Suppressor macrophage treated with lipopolysaccharide for 4 hours (primary cell): ENCODE measurements around the gene FEM1A.
A peak's percentile ranks its signal among the peaks of the same experiment; 100 is the strongest.
"Not testable (repeated sequence)": the region's sequence is repeated elsewhere in the genome, so short reads cannot be mapped to it uniquely, and the experiment has no call there.

Experiments
- DNase-seq: peaks from one replicate; pipeline ENCODE4 v3.0.0-alpha.2; 2020

Gene FEM1A

GRCh38 chr19:4791183-4792018 is at the start of gene FEM1A:
Gene FEM1A (plus strand): TSS chr19:4791734. CDS start chr19:4791855, 121 bp downstream.
- peak; percentile 100 for DNase-seq

GRCh38 chr19:4742723-4743646 is 48.5 kb upstream of the FEM1A start:
- DNase-seq = no peak

- peak; percentile 83 for DNase-seq
Observed at GRCh38 chr19:4744451-4745174, 46.9 kb upstream of the FEM1A start.

- not testable (repeated sequence) for DNase-seq
Observed at GRCh38 chr19:4745175-4745574, 46.4 kb upstream of the FEM1A start.

GRCh38 chr19:4745986-4746385 is 45.5 kb upstream of the FEM1A start:
- DNase-seq = no peak

GRCh38 chr19:4748185-4748584 is 43.3 kb upstream of the FEM1A start:
- DNase-seq = no peak

- no peak for DNase-seq
Observed at GRCh38 chr19:4748589-4748988, 42.9 kb upstream of the FEM1A start.

- DNase-seq = no peak
Observed at GRCh38 chr19:4749870-4750590, 41.5 kb upstream of the FEM1A start.

GRCh38 chr19:4754248-4754647 is 37.3 kb upstream of the FEM1A start:
- no peak for DNase-seq

GRCh38 chr19:4755459-4755858 is 36.1 kb upstream of the FEM1A start:
- DNase-seq = no peak

GRCh38 chr19:4758082-4758481 is 33.5 kb upstream of the FEM1A start:
- no peak for DNase-seq

GRCh38 chr19:4758659-4759058 is 32.9 kb upstream of the FEM1A start:
- no peak for DNase-seq

- DNase-seq = peak; percentile 92
Observed at GRCh38 chr19:4759388-4760284, 31.9 kb upstream of the FEM1A start.

GRCh38 chr19:4760285-4760650 is 31.3 kb upstream of the FEM1A start:
- DNase-seq = no peak

- no peak for DNase-seq
Observed at GRCh38 chr19:4763021-4763420, 28.5 kb upstream of the FEM1A start.

- DNase-seq = no peak
Observed at GRCh38 chr19:4764393-4764660, 27.2 kb upstream of the FEM1A start.

GRCh38 chr19:4768934-4769777 is 22.4 kb upstream of the FEM1A start:
- peak; percentile 79 for DNase-seq

- DNase-seq = no peak
Observed at GRCh38 chr19:4772566-4772965, 19.0 kb upstream of the FEM1A start.

GRCh38 chr19:4773047-4773640 is 18.4 kb upstream of the FEM1A start:
- DNase-seq = no peak

GRCh38 chr19:4774136-4774535 is 17.4 kb upstream of the FEM1A start:
- no peak for DNase-seq
